NK-92 treated with Interleukin-12 subunit alpha and Interleukin-12 subunit beta, amount 100 ng/mL, for 24 hours (cell line): ENCODE results near the gene FLT1.

Source experiments
- DNase-seq: peaks from one replicate; lab custom pipeline; 2025; lab: John Stamatoyannopoulos, UW

The FLT1 gene

DNA sequence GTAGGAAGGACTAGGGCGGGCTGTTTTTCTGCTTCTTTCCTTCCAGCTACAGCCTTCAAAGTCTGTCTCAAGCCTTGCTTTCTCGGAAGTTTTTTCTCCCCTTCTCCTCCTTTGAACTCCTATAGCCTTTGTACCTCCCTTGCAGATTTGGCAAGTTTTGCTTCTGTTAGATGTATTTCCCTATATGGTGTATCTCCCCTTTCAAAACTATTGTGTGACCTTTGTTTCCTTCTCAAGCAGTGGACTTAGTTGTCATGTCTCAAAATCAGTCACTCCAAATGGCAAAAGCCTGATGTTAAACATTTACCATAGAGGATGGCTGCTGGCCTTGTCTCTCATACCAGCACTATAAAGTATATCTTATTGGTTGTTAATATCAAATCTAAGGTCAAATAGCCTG, 152.7 kb downstream of the FLT1 start:
- no peak for DNase-seq

DNA sequence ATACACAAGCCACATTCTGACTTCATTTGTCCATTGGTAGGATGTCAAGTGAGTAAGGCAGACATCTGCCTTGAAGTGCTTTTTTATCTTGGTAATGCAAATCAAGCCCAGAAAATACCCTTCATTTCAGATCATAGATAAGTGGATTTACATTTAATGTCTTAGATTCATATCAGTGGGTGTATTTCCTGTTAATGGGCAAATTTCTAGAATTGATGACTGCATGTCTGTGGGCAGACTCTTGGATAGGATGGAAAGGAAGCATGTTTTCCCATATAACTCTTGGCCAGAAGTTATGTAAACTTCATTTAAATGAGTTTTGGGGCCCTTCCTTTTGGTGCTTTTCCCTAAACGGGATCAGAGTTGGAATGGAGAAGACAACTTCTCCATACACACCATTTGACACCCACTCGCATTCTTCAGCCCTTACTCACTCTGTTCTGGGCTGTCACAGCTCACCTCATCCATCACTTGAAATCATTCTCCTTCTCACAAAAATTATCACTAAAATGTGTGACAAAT, 154.6 kb downstream of the FLT1 start:
- no peak for DNase-seq

DNA sequence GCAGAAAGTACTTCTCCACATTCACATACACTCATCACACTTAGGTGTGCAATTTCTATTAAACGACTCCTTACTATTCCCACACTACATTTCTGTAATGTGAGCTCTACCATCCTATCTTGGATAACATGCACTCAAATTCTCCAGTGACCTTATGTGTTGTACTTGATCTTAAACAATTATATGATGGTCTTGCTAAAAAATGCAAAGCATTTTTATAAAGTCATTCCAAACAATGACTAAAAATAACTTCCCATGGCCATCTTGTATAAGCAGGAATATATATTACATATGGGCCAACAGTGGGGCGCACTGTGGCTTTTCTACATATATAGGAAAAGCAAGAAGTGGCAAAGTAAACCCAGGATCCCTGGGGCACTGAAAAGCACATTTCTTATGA, 155.5 kb downstream of the FLT1 start:
- no peak for DNase-seq

DNA sequence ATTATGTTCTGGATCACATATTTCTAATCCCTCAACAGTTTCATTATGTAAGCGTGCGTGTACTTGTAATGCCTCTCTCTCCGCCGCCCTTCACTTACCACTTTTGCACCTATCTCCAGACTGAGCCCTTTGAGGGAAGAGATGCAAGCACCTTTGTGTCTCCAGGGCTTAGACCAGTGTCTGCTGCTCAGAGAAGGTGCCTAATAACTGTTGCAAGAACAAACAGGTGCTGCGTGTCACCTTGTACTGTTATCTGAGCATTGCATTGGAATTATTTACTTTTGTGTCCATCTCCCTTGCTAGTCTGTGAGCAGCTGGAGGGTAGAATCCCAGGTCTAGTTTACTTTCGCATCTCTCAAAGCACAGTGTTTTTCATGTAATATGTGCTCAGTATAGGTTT, 156.2 kb downstream of the FLT1 start:
- no peak for DNase-seq

DNA sequence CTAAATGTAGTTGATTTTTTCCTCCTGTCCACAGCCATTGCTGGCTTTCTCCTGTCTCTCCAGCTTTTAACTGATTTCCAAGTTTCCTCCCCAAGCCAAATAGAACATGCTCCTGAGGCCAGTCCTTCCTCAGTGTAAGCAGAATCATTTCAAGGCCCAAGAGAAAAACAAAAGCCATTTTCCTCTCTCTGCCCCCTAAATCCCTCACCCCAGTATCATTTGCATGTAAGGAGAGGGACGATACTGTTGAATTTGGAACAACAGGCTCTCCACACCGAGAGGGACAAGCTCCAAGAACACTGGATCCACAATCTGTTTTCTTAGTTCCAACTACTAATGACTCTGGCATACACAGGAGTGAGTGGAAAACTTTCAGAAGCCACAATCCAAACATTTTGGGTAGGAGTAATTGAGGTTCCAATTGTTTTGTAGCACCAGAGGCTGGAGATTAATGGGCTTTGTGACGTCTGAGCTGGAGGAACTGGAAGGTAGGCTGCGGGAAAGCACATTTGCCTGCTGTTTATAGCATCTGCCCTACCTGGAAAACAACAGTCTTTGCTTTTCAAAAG, 156.8 kb downstream of the FLT1 start:
- no peak for DNase-seq

DNA sequence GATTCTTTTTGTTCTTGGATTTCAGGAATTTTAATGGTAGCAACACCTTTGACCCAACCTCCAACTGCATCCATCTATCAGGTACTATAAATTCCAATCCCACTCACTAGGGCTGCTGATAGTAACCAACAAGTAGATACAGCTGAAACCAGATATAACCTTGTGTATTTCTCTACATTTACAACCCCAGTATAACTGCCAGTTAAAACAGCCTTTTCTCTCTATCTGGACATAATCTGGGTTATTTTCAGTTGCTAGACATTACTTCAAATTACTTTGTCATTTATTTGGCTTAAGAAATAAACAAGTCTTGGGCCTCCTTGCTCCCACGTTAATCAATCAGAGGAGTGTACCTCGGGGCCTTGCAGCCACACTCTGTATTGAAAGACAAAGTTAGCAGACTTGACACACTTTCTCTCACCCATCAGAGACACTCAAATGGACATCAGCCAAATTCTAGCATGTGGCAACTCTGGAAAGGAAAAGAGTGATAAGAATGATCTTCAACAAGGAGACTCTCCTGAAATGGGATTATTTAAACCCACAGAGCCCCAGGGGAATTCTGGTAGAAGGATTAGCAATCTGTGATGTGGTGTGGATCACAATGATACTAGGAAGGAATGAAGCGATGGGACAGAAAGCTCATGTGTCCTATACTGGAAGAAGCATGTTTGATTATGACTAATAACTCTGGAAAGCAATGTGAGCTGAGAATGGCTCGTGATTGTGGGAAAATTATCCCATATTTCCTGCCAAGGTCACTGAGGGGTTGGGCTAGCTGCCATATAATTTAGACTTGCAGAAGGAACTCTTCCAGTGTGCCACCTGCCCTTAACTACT, 157.5 kb downstream of the FLT1 start:
- no peak for DNase-seq

DNA sequence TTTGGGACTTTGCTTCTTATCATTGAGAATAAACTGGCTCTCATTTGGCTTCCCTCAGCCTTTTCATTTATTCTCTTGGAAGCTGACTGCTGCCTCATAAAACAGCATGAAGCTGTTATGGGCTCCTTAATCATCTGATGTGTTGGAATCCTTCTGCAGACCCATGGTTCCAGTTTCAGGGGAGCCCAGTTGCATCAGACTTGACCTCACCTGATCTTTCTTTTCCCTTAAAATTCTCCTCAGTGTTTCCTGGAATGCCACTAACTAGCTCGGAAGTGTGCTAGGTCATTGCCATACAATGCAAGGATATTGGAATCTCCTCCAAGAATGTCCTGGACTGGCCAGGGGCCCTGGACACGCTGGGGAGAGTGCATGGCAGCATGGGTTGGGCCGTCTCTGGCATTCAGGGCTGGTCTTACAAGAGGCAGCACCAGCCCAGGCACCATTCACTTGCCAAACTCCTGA, 158.7 kb downstream of the FLT1 start:
- DNase-seq = no peak

DNA sequence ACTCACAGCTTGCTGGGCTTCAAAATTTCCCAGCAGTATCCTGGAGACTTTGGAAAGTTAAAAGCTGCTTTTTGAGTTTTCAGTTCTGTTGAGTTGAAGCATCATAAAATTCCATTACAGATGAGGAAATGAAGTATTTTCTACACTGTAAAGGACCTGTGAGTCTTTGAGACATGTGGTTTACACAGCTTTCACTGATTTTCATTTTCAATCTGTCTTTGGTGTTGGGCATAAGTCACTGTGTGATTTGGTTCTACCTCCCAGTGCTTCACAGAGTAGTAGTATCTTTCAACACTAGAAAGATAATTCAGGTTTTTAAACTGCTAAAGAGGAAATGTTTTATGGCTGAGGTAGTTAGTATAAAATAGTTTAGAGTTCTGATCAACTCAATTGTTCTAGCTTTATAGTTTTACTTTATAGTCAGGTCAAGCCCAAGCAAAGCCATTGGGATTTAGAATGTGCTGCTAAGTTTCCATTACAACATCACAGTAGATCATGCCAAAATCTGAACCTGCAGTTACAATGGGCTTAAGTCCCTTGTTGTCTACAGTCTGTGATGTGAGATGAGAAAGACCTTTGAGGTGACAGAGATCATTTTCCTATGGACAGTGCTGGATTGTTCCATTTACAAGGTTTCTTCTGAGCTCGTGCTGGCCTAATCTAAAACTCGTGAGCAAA, 161.6 kb downstream of the FLT1 start:
- no peak for DNase-seq

DNA sequence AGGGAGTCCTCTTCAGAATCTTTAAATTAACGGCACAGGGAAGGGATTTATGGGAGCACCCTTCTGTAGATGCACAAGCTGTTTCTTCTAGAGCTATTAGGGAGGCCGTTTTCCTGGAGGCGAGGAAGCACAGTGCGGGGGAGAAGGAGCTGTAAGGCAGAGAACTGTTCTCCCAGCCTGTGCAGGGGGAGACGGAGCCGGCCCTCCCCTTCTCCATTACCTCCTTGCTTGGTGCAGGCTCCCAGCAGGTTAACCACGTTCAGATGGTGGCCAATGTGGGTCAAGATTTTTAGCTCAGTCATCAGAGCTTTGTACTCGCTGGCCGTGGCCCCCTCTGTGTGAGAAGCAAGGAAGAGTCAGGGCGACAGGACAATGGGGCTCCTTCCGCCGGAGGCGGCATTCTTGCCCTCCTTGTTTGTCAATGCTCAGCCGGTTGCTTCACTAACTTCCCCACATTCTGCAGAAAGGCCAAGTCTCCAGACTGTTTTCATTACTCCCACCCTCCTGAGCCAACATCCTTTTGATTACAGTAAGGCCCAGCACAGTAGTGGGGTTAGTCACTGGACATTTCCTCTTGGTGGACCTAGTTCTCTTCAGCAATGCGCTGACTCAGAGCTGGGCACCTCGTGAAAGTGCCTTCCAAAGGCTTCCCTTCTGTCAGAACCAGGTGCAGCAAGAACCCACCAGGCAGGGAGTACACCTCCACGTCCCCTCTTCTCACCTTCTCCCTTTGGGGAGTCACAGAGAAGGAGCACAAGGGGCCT, 165.4 kb downstream of the FLT1 start:
- DNase-seq = no peak

DNA sequence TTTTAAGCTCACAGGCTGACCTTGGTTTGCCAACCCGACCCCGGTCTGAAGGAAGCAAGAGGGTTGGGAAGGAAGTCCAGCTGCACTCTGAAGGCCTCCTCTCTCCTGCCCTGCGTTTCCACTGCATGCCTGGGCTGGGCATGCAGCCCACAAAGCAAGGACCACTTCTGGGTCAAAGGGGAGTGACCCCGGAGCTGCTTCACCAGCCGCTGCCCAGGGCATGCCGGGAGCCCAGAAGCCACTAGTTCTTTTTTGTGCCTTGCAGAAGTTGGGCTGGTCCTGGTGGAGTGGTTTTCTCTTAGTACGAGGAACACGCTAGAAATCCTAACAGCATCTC, 166.7 kb downstream of the FLT1 start:
- DNase-seq = no peak

DNA sequence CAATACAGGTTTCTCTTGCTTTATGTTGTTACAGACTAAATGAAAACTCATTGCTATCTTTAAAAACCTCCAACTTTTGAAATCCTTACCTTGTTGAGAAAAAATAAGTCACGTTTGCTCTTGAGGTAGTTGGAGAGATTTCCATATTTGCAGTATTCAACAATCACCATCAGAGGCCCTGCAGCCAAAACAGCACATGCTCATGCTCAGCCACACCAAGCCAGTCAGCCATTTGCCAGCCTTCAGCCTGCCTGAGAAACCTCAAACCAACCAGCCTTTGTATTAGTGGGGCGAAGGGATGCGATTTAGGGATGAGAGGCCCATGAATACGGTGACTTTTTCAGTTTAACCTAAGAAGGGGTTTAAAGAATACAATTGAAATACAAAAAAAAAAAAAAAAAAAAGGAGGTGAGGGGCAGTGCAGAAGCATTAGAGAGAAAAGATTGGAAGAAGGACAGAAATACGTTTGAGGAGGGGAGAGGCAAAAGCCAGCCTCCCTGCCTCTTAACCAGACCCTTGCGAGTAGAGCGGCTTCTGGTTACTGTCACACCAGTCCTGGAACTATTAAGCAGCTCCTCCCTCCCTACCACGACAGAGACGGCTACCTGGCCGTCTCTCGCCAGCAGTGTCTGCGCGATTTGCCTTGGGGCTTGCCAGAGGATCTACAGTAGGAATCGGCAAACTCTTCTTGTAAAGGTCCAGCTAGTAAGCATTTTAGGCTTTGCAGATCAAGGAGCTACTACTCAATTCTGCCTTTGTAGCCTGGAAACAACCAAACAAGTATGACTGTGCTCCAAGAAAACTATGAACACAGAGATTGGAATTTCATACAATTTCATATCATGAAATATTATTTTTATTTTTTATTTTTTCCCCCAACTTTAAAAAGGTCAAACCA, 167.3 kb downstream of the FLT1 start:
- no peak for DNase-seq

DNA sequence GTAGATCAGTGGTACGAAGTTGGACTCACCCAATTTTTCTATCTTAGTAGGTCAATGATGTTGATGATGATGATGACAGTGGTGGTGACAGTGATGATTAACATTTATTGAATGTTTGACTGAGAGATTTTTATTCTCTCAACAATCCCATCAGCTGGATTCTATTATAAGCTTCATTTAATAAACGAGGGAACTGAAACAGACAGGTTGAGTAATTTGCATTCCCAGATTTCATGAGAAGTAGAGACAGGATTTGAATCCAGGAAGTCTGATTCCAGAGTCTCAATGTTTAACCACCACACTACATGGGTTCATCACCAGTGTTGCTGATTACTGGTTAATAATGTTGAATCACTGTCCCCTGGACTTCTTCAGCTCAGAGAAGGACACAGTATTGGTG, 168.9 kb downstream of the FLT1 start:
- no peak for DNase-seq

DNA sequence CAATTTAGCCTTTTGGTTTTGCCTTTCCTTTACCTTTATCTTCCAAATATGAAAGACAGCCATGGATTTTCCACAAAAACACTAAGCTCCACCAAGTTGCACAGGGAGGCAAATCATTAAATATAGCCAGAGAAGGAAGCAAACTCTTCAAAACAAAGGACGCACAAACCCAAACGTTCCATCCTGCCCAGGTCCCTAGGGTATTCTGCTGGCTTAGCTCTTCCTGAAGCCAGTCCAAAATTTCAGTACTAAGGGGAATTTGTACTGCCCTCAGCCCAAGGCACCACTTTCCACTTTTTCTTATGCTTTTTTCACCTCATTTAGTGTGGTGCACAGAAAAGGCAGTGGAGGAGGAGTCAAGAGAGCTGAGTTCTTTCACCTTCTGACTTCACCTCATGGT, 169.9 kb downstream of the FLT1 start:
- no peak for DNase-seq

DNA sequence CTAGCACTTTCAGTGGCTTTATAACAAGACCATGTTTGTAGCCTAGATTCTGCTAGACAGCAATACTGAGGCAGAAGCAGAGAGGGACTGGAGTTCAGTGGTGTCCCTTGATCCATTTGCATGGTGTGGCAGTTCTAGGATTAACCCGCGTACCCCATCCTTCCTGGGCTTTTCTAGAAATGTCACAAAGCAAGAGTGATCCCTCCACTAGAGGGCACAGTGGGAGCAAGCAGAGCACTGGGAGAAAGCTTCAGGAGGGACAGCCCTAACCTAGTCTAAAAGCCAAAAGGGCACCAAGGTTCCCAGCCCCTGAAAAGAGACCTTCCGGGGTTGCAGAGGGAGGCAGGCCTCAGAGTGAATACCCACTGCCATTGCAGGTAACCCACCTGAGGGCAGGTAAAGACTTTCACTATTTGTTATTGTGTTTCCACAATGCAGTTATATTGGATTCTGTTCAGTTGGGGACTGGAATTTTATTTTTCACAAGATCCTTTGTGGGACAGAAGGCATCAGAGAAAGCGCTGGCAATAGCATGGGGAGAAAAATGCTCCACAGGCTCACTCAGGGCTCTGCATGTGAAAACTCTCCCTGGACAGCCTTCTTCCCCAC, 170.6 kb downstream of the FLT1 start:
- peak; percentile 9 for DNase-seq

DNA sequence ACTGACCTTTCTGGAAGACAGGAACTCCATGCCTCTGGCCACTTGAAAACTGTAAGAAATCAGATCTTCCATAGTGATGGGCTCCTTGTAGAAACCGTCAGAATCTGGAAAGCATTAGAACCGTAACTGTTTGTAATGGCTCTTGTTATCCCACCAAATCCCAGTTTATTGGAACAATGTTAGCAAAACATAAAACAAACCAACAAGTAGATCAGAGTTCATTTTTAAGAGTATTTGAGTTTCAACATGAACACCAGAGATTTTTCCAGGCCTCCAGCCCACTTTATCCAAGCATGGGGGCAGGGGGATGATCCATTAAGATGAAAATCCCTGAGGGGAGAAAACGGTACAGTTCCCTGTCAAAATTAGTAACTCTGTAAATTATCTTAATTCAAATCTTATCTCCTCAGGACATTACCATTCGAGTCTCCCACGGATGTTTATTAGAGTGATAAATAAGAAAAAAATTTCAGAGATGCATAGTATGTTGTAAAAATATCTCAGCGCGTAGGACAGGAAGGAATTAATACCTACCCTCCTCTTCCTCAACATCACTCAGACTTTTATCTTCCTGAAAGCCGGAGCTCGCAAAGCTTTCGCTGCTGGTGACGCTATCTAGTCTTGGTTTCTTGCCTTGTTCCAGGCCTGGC, 172.5 kb downstream of the FLT1 start:
- no peak for DNase-seq

DNA sequence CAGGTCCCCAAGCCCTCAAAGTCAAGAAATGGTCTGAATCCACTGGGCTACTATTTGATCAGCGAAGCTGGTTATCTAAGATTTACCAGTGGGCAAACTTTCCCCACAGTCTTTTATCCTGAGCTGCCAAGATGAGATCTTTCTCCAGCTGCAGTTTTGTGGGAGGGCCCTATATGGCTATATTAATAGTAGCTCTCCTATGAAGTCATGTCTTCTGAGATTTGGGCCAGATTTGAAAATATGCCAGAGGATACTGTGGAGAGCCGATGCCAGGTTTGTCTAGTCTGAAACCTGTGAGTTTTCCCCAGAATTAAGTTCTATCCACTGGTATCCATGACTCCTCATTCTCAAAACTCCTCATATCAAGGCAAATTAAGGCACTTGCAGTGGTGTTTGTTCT, 173.2 kb downstream of the FLT1 start:
- DNase-seq = no peak

DNA sequence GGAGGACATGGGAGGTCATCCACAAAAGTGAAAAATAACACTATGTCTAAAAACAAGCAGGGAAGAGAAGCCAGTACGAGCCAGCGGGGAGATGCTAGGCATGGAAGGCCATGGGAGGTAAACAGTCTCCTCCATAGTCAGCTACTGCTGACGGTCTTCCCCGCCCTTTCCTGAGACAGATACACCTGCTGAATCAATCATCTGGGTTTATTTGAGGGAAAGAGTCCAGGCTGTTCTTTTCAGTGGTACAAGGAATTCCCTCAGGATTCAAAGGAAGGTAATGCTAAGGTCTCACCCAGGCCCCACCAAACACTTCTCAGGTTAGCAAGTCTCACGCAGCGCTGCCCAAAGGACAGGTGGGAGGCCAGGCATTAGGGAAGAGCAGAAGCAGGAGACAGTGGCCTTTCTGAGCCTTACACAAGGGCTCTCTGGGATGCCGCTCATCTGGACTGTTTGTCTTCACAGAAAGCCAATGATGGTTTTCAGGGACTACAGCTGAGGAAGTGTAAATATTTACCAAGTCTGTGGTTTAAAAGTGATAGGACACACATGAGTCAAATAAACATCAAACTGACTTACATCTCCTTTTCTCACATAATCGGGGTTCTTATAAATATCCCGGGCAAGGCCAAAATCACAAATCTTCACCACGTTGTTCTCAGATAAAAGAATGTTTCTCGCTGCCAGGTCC, 173.9 kb downstream of the FLT1 start:
- no peak for DNase-seq

DNA sequence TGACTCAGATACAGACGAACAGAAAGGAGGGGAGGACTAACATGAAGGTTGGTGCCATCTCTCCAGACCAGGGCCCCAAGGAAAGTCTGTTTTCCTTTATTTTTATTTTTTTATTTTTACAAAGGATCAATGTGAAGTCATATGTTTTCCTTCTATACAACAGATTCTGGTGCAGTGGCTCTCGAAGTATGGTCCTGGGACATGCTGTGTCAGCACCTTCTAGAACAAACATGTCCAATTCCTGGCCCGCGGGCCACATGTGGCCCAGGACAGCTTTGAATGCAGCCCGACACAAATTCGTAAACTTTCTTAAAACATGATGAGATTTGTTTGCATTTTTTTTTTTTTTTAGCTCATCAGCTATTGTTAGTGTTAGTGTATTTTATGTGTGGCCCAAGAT, 174.7 kb downstream of the FLT1 start:
- no peak for DNase-seq

DNA sequence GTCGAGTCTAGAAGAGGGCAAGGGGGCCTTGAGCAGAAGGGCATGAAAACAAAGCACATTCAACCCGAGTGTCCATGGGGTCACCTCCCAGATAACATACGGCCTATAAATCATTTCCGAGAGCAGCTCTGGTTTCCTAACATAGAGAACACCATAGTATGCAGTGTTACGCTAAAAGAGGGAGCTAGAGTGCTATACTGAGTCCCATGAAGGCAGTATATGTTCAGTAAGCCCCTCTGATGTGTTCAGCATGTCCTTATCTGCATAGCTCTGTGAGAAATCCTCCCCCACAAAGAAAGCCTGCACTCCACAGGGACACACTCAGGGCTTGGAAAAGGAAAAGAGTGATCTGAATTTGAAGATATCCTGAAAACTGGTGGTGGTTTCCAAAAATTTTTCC, 175.4 kb downstream of the FLT1 start:
- DNase-seq = no peak

DNA sequence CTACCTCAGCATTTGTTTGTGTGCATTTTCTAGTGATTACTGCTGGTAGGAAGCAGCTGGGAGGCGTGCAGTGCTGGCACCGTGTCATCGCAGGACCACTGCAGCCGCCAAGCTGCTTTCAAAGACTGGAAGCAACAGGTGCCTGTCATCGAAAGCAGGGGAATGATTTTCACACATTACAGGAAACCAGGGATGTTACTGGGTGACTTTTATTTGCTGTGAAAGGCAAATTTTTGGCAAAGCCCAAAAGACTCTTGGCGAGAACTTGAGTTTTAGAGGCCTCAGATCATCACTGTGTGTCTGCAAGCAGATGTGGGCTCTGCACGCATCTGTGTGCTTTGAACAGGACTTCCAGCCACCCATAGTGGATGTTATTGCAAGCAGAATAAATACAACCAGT, 176.4 kb downstream of the FLT1 start:
- DNase-seq = no peak
